Sigmoid colon (tissue), 7 donors: ENCODE results near the gene CLDN4. TPM values are rescaled to one million over a fixed set of nuclear protein-coding genes. Genes with fewer than 3 reads are reported as not detected.

ENCODE experiments used
- DNase-seq: peaks from one replicate; pipeline ENCODE4 v3.0.0-alpha.2; 2019
- H3K27ac ChIP-seq, 4 donors: fragments of 200-600 bp; sonication (generic); one replicate each; pipeline ENCODE4 v1.5.1; 2016 to 2019; ENCODE audit warnings: mild to moderate bottlenecking in 1 of 4
- H3K27me3 ChIP-seq, 3 donors: fragments of 200-600 bp; sonication (generic); one replicate each; pipeline ENCODE4 v1.5.1; 2019; ENCODE audit warnings: mild to moderate bottlenecking in 1 of 3
- H3K36me3 ChIP-seq, 4 donors: fragments of 200-600 bp; sonication (generic); one replicate each; pipeline ENCODE4 v1.5.1; 2016 to 2019
- H3K4me1 ChIP-seq, 4 donors: fragments of 200-600 bp; sonication (generic); one replicate each; pipeline ENCODE4 v1.5.1; 2017 to 2019
- H3K4me3 ChIP-seq, 4 donors: fragments of 200-600 bp; sonication (generic); one replicate each; pipeline ENCODE4 v1.5.1; 2017 to 2019; ENCODE audit warnings: mild to moderate bottlenecking in 2 of 4, moderate library complexity in 1 of 4
- H3K9me3 ChIP-seq, 4 donors: fragments of 200-600 bp in 3 of 4; sonication (generic) in 3 of 4; one replicate each; pipeline versions ENCODE4 v1.5.1 to v1.6.1; 2013 to 2019
- CTCF ChIP-seq, 4 experiments: fragments of 450-650 bp in 3 of 4; fragments of 200-600 bp in 1 of 4; IDR thresholded peaks; one replicate each; pipeline ENCODE4 v1.5.1; 2016 to 2019; ENCODE audit warnings: antibody characterized with exemption in 4 of 4, mild to moderate bottlenecking in 3 of 4, moderate library complexity in 2 of 4
- EP300 ChIP-seq, 4 donors: sonication (generic); formaldehyde crosslinking; IDR thresholded peaks; one replicate each; pipeline ENCODE4 v1.6.1; 2017; ENCODE audit warnings: antibody characterized with exemption in 4 of 4
- POLR2A ChIP-seq, 2 donors: fragments of 450-650 bp; IDR thresholded peaks; one replicate each; pipeline ENCODE4 v1.6.1; 2016; ENCODE audit warnings: antibody characterized with exemption in 2 of 2, mild to moderate bottlenecking in 2 of 2, moderate library complexity in 2 of 2
- POLR2AphosphoS5 ChIP-seq, 4 donors: sonication (generic); formaldehyde crosslinking; IDR thresholded peaks; one replicate each; pipeline ENCODE4 v1.6.1; 2017; ENCODE audit warnings: antibody characterized with exemption in 4 of 4
- WGBS, 2 donors: extraction: QIAGEN DNeasy Blood & Tissue Kit; methylation state at CpG; one replicate each; pipeline ENCODE4 v1.1.7; 2013; 5-methylcytosine and 5-hydroxymethylcytosine counted together
- intact Hi-C: fragments of 100-400 bp; cut with DNase I; formaldehyde crosslinking; loops from one replicate; pipeline ENCODE4 v1.15.1; 2023
- polyA plus RNA-seq, 3 donors: library from polyadenylated mRNA; stranded (reverse); fragments of 200-250 nt; gene quantifications; one replicate each; pipeline ENCODE4 v1.2.3, GENCODE V29; 2013
- total RNA-seq, 4 donors: library from RNA; depleted of rRNA; stranded (reverse); fragments of >200 nt; gene quantifications; one replicate each; pipeline ENCODE4 v1.1.0, GENCODE V29; 2016
- donor health status: healthy with polysubstance abuse.
- donor health status: Bipolar disorder and iron deficiency.
- donor health status: healthy.

The CLDN4 gene
- total and polyA plus RNA-seq, 7 donors: 0.16 to 690 (median 210) TPM; not detected in 2

- H3K9me3 ChIP-seq: no peaks in the 10 kb centered on the region
- no peaks in the 10 kb centered on the region for H3K36me3 ChIP-seq
- H3K4me1 ChIP-seq: peaks cover 0 to 13% (median 13%) of the 10 kb centered on the region in 4 donors
- intact Hi-C loops: no loop called here
- TF ChIP-seq POLR2AphosphoS5 (IDR thresholded peaks at IDR 0.05): no peak
- TF ChIP-seq EP300 (IDR thresholded peaks at IDR 0.05): no peak
- no peak for TF ChIP-seq POLR2A (IDR thresholded peaks at IDR 0.05)
- TF ChIP-seq CTCF (IDR thresholded peaks at IDR 0.05): no peak
- H3K27me3 ChIP-seq: peaks cover 0 to 11% (median 0%) of the 10 kb centered on the region in 3 donors
- 11 to 49% methylated on average over 7 of the region's 7 CpGs for WGBS, 2 donors
- peak overlapping the region in 1 of 4 donors; percentile 22 for H3K27ac ChIP-seq
- DNase-seq: no peak
- no peak overlapping the region for H3K4me3 ChIP-seq
Measured at GRCh38 chr7:73829505-73829904, 1.3 kb upstream of the CLDN4 start.

- intact Hi-C loops: no loop called here
- Histone ChIP-seq H3K9me3 (no peaks in the 10 kb centered on the region), H3K27ac (peak overlapping the region in 1 of 4 donors; percentile 22), H3K4me1 (peaks cover 0 to 13% (median 13%) of the 10 kb centered on the region in 4 donors), H3K4me3 (no peak overlapping the region), H3K36me3 (no peaks in the 10 kb centered on the region), H3K27me3 (peaks cover 0 to 11% (median 0%) of the 10 kb centered on the region in 3 donors)
- TF ChIP-seq POLR2A (IDR thresholded peaks at IDR 0.05) (peak in 1 of 2 donors; percentile 59), CTCF (IDR thresholded peaks at IDR 0.05) (no peak), EP300 (IDR thresholded peaks at IDR 0.05) (no peak), POLR2AphosphoS5 (IDR thresholded peaks at IDR 0.05) (no peak)
- WGBS, 2 donors: 15 to 66% methylated on average over 13 of the region's 13 CpGs
- no peak for DNase-seq
Measured at GRCh38 chr7:73829921-73830680, 695 bp upstream of the CLDN4 start.

- peaks cover 0 to 11% (median 0%) of the 10 kb centered on the region in 3 donors for H3K27me3 ChIP-seq
- peak overlapping the region in 1 of 4 donors; percentile 22 for H3K4me3 ChIP-seq
- H3K27ac ChIP-seq: peak overlapping the region in 1 of 4 donors; percentile 44
- H3K4me1 ChIP-seq: peaks cover 0 to 13% (median 13%) of the 10 kb centered on the region in 4 donors
- no peaks in the 10 kb centered on the region for H3K9me3 ChIP-seq
- H3K36me3 ChIP-seq: no peaks in the 10 kb centered on the region
- DNase-seq: no peak
- TF ChIP-seq CTCF (IDR thresholded peaks at IDR 0.05) (no peak), POLR2A (IDR thresholded peaks at IDR 0.05) (peak in 1 of 2 donors; percentile 6), POLR2AphosphoS5 (IDR thresholded peaks at IDR 0.05) (no peak)
- WGBS, 2 donors: 19 to 73% methylated on average over 16 of the region's 16 CpGs
- intact Hi-C loops: no loop called here
Measured at GRCh38 chr7:73831584-73831833, 713 bp downstream of the CLDN4 start.

- H3K27ac ChIP-seq: peak overlapping the region in 1 of 4 donors; percentile 44
- peak overlapping the region in 1 of 4 donors; percentile 22 for H3K4me3 ChIP-seq
- peaks cover 0 to 11% (median 0%) of the 10 kb centered on the region in 3 donors for H3K27me3 ChIP-seq
- TF ChIP-seq POLR2AphosphoS5 (IDR thresholded peaks at IDR 0.05): peak in 1 of 4 donors; percentile 36
- TF ChIP-seq CTCF (IDR thresholded peaks at IDR 0.05): no peak
- peak in 1 of 2 donors; percentile 62 for TF ChIP-seq POLR2A (IDR thresholded peaks at IDR 0.05)
- no peak for TF ChIP-seq EP300 (IDR thresholded peaks at IDR 0.05)
- intact Hi-C loops: no loop called here
- peaks cover 0 to 13% (median 13%) of the 10 kb centered on the region in 4 donors for H3K4me1 ChIP-seq
- DNase-seq: no peak
- H3K9me3 ChIP-seq: no peaks in the 10 kb centered on the region
- 14 to 59% methylated on average over 16 of the region's 16 CpGs for WGBS, 2 donors
- H3K36me3 ChIP-seq: no peaks in the 10 kb centered on the region
Measured at GRCh38 chr7:73831834-73832651, 1.2 kb downstream of the CLDN4 start.
